ENCODE measurements around the gene CDH24. TPM values are rescaled to one million over a fixed set of nuclear protein-coding genes. Genes with fewer than 3 reads are reported as not detected.

Gene CDH24
- total and polyA plus RNA-seq, 2 experiments from 2014 or later: 4.4 to 17.8 TPM

- no peak overlapping the region for H3K27ac Mint-ChIP-seq
- DNase-seq (ENCODE audit: low spot score) (no peak), ATAC-seq (no peak)
- no peak overlapping the region for H3K4me3 Mint-ChIP-seq
- no peak overlapping the region for H3K4me3 ChIP-seq
- no peaks in the 10 kb centered on the region for H3K9me3 Mint-ChIP-seq
- H3K27ac ChIP-seq (ENCODE audit: low read depth): peak overlapping the region; percentile 59; the same call in 1 of the 2 replicates
- H3K79me2 ChIP-seq (replicated peaks; ENCODE audit: insufficient read depth): peaks cover 34% of the 10 kb centered on the region
- H3K27me3 ChIP-seq (ENCODE audit: insufficient read depth): no peaks in the 10 kb centered on the region
- H3K36me3 Mint-ChIP-seq (ENCODE audit: low read depth): peaks cover 88% of the 10 kb centered on the region
- H3K9me2 ChIP-seq (ENCODE audit: insufficient read depth): no peaks in the 10 kb centered on the region
- H3K27me3 Mint-ChIP-seq (ENCODE audit: insufficient read depth, low read depth, poor library complexity): peaks cover 19% of the 10 kb centered on the region
- no peak overlapping the region for H3K4me2 ChIP-seq
- peaks cover 70% of the 10 kb centered on the region for H3F3A ChIP-seq (replicated peaks; ENCODE audit: low read depth)
- no peak overlapping the region for H2AFZ ChIP-seq
- H3K36me3 ChIP-seq (ENCODE audit: insufficient read depth): peaks cover 59% of the 10 kb centered on the region
- H3K4me1 Mint-ChIP-seq: peaks cover 12% of the 10 kb centered on the region
- H4K20me1 ChIP-seq (replicated peaks; ENCODE audit: insufficient read depth): peaks cover 49% of the 10 kb centered on the region
- TF ChIP-seq CTCF (conservative IDR thresholded peaks at IDR 0.05; ENCODE audit: low read depth in 2 of 2) (no peak), NANOG (IDR thresholded peaks at IDR 0.05; ENCODE audit: borderline replicate concordance) (no peak), EZH2 (IDR thresholded peaks at IDR 0.05; ENCODE audit: low read depth, unreplicated experiment) (no peak)
- peaks cover 3% of the 10 kb centered on the region; the same call in 1 of the 2 replicates for H3K4me1 ChIP-seq (ENCODE audit: insufficient read depth)
These were observed 4.7 kb upstream of the CDH24 start for GRCh38 chr14:23062002-23062401.

GRCh38 chr14:23060536-23061260 is 3.4 kb upstream of the CDH24 start:
- Mint-ChIP-seq H3K36me3 (ENCODE audit: low read depth) (peaks cover 75% of the 10 kb centered on the region), H3K4me3 (no peak overlapping the region)
- no peak for ATAC-seq

More at GRCh38 chr14:23060536-23061260, 3.4 kb upstream of the CDH24 start:
- Histone ChIP-seq H3K27ac (ENCODE audit: low read depth) (no peak overlapping the region), H3K79me2 (replicated peaks; ENCODE audit: insufficient read depth) (peaks cover 21% of the 10 kb centered on the region), H2AFZ (no peak overlapping the region), H4K20me1 (replicated peaks; ENCODE audit: insufficient read depth) (peaks cover 37% of the 10 kb centered on the region), H3F3A (replicated peaks; ENCODE audit: low read depth) (peaks cover 59% of the 10 kb centered on the region), H3K4me3 (no peak overlapping the region), H3K27me3 (ENCODE audit: insufficient read depth) (peaks cover 4% of the 10 kb centered on the region; the same call in 1 of the 2 replicates), H3K36me3 (ENCODE audit: insufficient read depth) (peaks cover 46% of the 10 kb centered on the region), H3K4me2 (no peak overlapping the region), H3K4me1 (ENCODE audit: insufficient read depth) (peaks cover 13% of the 10 kb centered on the region; the same call in 1 of the 2 replicates), H3K9me2 (ENCODE audit: insufficient read depth) (no peaks in the 10 kb centered on the region)
- peaks cover 19% of the 10 kb centered on the region for H3K27me3 Mint-ChIP-seq (ENCODE audit: insufficient read depth, low read depth, poor library complexity)
- peaks cover 17% of the 10 kb centered on the region for H3K4me1 Mint-ChIP-seq
- no peak for TF ChIP-seq ETS1 (IDR thresholded peaks at IDR 0.05)
- no peak for TF ChIP-seq STAT1 (IDR thresholded peaks at IDR 0.05; ENCODE audit: unreplicated experiment)
- peak; percentile 9 for TF ChIP-seq EZH2phosphoT487 (IDR thresholded peaks at IDR 0.05; ENCODE audit: unreplicated experiment)
- H3K9me3 Mint-ChIP-seq: no peaks in the 10 kb centered on the region
- no peak for DNase-seq (ENCODE audit: low spot score)
- H3K27ac Mint-ChIP-seq: no peak overlapping the region
